Activated CD4-positive, alpha-beta T cell treated with anti-CD3 and anti-CD28 coated beads for 36 hours (primary cell): ENCODE results near the gene HDAC4. TPM values are rescaled to one million over a fixed set of nuclear protein-coding genes. Genes with fewer than 3 reads are reported as not detected.

Experiments
- ATAC-seq: fragments of 200-7000 bp; cut with Tn5 transposase; one replicate; pipeline ENCODE4 v1.10.0; 2021; ENCODE audit warnings: mild to moderate bottlenecking, moderate library complexity
- CTCF ChIA-PET: fragments of 350-600 bp; sonication (Branson Sonifier 250); formaldehyde crosslinking; loops from one replicate; lab custom pipeline; 2021; ENCODE audit warnings: antibody characterized with exemption; lab: Charles Lee
- POLR2A ChIA-PET: fragments of 350-600 bp; sonication (Branson Sonifier 250); formaldehyde crosslinking; loops from one replicate; lab custom pipeline; 2021; ENCODE audit warnings: antibody characterized with exemption, inconsistent platforms; lab: Charles Lee
- DNase-seq: peaks from one replicate; pipeline ENCODE4 v3.0.0-alpha.2; 2020
- H3K27ac Mint-ChIP-seq: one replicate; pipeline ENCODE4 v1.8.0; 2021; ENCODE audit warnings: mixed read lengths
- H3K27me3 Mint-ChIP-seq: one replicate; pipeline ENCODE4 v1.8.0; 2021; ENCODE audit warnings: mixed read lengths
- H3K36me3 Mint-ChIP-seq: one replicate; pipeline ENCODE4 v1.8.0; 2021; ENCODE audit warnings: low read depth, mixed read lengths
- H3K4me1 Mint-ChIP-seq: one replicate; pipeline ENCODE4 v1.8.0; 2021; ENCODE audit warnings: mixed read lengths
- H3K4me3 Mint-ChIP-seq: one replicate; pipeline ENCODE4 v1.8.0; 2021; ENCODE audit warnings: mild to moderate bottlenecking, moderate library complexity, mixed read lengths
- H3K9me3 Mint-ChIP-seq: one replicate; pipeline ENCODE4 v1.8.0; 2021; ENCODE audit warnings: low read depth, mixed read lengths
- intact Hi-C, 2 experiments: fragments of 100-400 bp; cut with DNase I in 1 of 2; cut with micrococcal nuclease in 1 of 2; formaldehyde crosslinking; loops; one replicate each; pipeline versions ENCODE4 v1.14.2 to v1.15.1; 2022 to 2024; cut with DNase I, micrococcal nuclease
- total RNA-seq, 2 experiments: library from RNA; stranded (reverse); gene quantifications; one replicate each; pipeline ENCODE4 v1.2.3, GENCODE V29; 2021

Gene HDAC4
- total RNA-seq, 2 experiments from 2014 or later, result 25.4 to 30.4 TPM

DNA sequence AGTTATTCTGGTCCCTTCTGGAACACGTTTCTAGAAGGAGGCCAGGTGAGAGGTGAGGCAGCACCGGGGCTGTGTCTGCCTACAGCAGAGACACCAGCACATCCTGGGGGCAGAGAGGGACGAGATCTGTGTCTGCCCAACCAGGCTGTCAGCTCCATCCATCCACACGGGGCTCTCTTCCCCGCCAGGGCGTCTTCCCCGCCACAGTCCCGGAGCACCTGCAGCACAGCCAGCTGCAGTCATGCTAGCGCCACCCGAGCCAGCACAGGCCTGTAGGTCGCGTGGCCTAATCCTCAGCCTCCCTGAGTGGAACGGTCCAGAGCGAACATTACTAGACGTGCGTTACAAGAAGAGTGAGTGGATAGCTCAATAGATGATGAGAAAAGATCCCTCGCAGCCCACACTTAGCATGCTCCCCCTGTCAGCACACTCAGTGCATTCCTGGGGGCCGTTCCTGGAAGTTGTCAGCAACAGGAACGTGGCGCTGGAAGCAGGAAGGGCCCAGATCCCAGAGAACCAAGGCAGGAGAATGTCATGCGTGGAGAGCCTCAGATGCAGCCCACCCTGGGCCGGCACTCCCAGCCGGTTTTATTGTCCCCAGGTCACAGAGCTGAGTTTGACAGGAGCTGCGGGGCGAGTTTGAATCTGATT is 374.0 kb downstream of the HDAC4 start:
- Mint-ChIP-seq H3K4me1 (no peaks in the 10 kb centered on the region), H3K4me3 (no peak overlapping the region), H3K36me3 (no peaks in the 10 kb centered on the region), H3K9me3 (no peaks in the 10 kb centered on the region), H3K27ac (no peak overlapping the region), H3K27me3 (peaks cover 3% of the 10 kb centered on the region)
- ChIA-PET CTCF (no interaction called here), POLR2A (no interaction called here)
- DNase-seq (no peak), ATAC-seq (no peak)
- intact Hi-C loops, result no loop called here

DNA sequence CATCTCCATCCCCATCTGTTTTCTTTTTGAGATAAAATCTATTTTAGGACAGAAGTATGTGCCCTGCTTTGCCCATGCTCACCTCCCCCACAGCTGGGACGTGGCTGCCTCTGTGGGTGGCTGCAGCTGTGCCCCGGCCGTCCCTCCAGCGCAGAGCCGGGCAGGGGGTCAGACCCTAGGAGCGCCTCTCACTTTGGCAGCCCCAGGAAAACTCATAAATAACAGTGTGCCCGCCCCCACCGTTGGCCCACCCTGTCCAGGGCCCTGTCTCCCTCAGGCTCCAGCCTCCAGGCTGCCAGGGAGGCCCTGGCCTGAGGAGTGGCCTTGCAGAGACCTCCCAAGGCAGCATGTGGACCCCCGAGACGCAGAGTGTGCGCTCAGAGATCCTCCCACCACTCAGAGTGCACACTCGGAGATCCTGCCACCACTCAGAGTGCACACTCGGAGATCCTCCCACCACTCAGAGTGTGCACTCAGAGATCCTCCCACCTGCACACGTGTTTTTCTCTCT is 374.8 kb downstream of the HDAC4 start:
- Mint-ChIP-seq H3K4me1 (no peaks in the 10 kb centered on the region), H3K36me3 (no peaks in the 10 kb centered on the region), H3K4me3 (no peak overlapping the region), H3K27me3 (peaks cover 3% of the 10 kb centered on the region), H3K27ac (no peak overlapping the region), H3K9me3 (no peaks in the 10 kb centered on the region)
- CTCF ChIA-PET, result no interaction called here
- ATAC-seq (no peak), DNase-seq (no peak)
- POLR2A ChIA-PET, result no interaction called here
- intact Hi-C loops, result no loop called here

DNA sequence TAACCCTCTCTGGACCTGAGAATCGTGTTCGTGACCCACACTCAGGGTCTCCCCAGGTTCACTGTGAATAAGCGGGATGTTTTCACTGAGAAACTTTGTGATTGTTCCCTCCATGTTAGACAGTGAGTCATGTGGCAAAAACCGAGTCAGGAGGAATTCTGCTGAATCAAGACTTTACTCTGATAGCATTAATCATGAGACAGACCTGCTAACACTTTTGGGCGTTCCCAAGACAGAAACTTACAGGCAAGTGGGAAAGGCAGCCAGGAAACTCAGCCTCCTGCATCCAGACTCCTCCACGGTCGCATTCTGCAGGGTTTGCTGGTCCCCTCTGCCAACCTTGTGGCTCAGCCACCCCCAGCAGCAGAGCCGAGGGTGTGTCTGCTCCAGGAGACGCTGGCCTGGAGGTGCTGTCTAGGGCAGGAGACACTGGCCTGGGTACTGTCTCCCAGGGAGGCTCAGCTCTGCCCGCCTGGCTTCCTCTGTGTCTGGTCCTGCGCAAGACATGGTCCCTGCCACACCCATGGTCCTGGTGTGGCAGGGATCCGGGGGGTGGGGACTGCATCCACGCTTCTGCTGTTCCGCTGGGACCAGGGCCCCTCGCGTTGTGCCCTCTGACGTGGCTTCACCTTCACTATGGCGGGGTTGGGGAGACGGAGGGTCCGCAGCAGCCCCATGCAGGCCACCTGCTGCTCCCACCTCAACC is 375.6 kb downstream of the HDAC4 start:
- no peak overlapping the region for H3K27ac Mint-ChIP-seq
- POLR2A ChIA-PET, result no interaction called here
- H3K4me3 Mint-ChIP-seq, result no peak overlapping the region
- no peaks in the 10 kb centered on the region for H3K4me1 Mint-ChIP-seq
- intact Hi-C loops, result no loop called here
- no peaks in the 10 kb centered on the region for H3K9me3 Mint-ChIP-seq
- no peaks in the 10 kb centered on the region for H3K36me3 Mint-ChIP-seq
- CTCF ChIA-PET, result no interaction called here
- ATAC-seq (no peak), DNase-seq (no peak)
- H3K27me3 Mint-ChIP-seq, result peaks cover under 1% of the 10 kb centered on the region

DNA sequence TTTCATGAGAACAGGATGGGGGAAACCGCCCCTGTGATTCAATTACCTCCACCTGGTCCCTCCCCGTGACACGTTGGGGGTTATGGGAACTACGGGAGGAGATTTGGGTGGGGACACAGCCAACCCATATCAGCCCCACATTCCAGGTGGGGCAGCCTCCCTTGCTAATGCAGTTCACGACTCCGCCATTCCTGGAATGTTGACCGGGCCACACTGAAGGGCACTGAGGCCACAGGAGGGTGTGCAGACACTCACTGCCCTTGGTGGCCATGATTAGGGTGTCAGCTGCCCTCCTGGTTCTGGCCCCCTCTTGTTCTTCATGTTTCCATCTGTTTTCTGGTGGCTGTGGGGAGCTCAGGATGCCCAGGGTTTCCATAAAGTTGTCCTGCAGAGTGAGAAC is 376.6 kb downstream of the HDAC4 start:
- H3K36me3 Mint-ChIP-seq, result no peaks in the 10 kb centered on the region
- no peak for DNase-seq
- ChIA-PET CTCF (no interaction called here), POLR2A (no interaction called here)
- intact Hi-C loops, result no loop called here
- ATAC-seq, result no peak
- no peak overlapping the region for H3K27ac Mint-ChIP-seq
- H3K27me3 Mint-ChIP-seq, result peaks cover 5% of the 10 kb centered on the region
- H3K4me3 Mint-ChIP-seq, result no peak overlapping the region
- no peaks in the 10 kb centered on the region for H3K9me3 Mint-ChIP-seq
- H3K4me1 Mint-ChIP-seq, result no peaks in the 10 kb centered on the region

DNA sequence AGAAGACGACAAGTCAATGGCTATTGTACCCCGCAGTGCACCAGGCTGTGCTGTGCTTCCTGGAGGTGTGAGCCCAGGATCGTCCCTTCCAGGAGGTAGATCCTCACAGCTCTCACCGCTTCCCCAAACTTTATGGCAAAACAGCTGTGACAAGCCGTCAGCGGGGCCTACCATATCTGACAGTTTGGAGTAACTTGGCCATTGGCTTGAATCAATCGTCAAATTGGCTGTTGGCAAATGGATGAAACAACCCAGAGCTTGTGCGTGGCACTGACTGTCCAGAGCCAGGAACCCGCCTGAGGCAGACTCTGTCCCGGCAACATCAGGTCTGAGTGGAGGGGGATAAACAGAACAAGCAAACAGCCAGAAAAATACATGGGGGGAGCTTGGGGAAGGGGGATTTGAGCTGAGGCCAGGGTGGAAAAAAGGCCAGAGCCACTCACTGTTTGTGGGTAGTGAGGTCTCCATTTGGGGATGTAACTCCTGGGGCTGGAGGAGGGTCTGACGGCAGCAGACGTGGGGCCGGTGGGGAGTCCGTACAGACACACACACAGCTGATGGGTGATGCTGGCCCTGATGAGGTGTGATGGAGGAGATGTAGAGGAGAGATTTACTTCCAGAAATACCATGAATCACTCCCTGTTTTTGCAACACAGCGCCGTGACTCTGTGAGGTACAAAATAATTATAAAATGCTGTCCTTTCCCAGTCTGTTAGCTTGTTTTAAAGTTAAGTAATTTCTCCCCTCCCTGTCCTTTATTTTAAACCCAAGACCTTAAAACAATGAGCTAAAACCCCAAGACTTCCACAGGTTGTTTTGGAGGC is 378.2 kb downstream of the HDAC4 start:
- no peaks in the 10 kb centered on the region for H3K36me3 Mint-ChIP-seq
- no peaks in the 10 kb centered on the region for H3K4me1 Mint-ChIP-seq
- DNase-seq (no peak), ATAC-seq (no peak)
- POLR2A ChIA-PET, result no interaction called here
- H3K9me3 Mint-ChIP-seq, result no peaks in the 10 kb centered on the region
- no peak overlapping the region for H3K4me3 Mint-ChIP-seq
- H3K27me3 Mint-ChIP-seq, result peaks cover 5% of the 10 kb centered on the region
- CTCF ChIA-PET, result interaction anchor here (0.5 kb wide), 1 partner anchor 868 kb away, joined by 3 read pairs; no protein-coding TSS in a partner anchor
- intact Hi-C loops, result no loop called here
- no peak overlapping the region for H3K27ac Mint-ChIP-seq

DNA sequence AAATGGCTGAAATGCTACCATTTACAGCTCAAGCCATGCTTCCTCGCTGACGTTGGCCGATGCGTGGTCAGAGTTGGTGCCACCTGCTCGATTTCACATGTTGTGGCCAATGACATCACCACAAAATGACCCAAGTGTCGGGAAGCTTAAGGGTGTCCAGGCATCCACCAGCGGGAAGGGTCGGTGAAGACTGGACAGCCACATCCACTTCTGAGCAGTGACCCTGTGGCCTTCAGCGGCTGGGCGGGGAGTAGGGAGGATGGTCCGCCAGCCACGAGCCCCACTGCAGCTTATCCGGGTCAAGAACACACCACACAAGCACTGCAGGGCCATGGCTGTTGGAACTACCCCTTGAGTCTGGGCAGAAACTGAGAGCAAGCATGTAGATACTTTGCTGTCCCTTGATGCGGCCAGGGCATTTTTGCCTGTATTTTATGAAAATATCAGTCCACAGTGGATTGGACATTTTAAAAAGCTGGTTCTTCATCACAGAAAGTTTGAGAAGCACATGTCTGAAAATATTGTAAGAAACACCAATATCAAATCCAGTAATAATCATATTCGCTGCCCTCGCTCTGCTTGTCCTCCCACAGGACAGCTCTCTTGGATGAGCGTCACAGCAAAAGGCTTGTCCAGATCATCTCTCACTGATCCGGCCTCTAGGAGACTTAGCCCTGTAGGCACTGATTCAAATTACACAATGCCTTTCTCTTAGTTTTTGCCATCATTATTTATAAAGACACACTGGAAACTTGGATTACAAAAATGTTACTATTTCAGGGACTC is 379.0 kb downstream of the HDAC4 start:
- CTCF ChIA-PET, result interaction anchor here (0.5 kb wide), 1 partner anchor 83 kb away, joined by 3 read pairs; no protein-coding TSS in a partner anchor
- no peak for DNase-seq
- H3K27ac Mint-ChIP-seq, result no peak overlapping the region

DNA sequence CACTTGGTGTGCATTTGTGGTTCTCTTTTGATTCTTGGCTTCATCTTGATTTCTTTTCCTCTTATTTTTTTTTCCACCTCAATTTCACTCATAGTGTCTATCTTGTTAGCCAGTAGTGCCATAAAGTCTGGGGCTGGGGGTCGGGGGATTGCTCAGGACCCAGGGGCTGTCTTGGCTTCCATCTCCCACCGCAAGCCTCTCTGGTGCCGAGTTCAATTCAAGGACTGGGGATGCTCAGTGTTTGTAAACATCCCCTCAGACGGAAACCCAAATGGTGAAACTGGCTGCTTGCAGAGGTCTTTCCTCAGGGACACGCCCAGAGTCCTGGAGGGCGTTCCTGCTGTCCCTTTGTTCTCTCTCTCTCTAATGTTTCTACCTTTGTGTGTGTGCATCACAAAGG is 379.6 kb downstream of the HDAC4 start:
- Mint-ChIP-seq H3K4me1 (no peaks in the 10 kb centered on the region), H3K4me3 (no peak overlapping the region), H3K9me3 (no peaks in the 10 kb centered on the region), H3K36me3 (no peaks in the 10 kb centered on the region), H3K27me3 (peaks cover 5% of the 10 kb centered on the region), H3K27ac (no peak overlapping the region)
- CTCF ChIA-PET, result no interaction called here
- DNase-seq (no peak), ATAC-seq (no peak)
- intact Hi-C loops, result no loop called here
- POLR2A ChIA-PET, result no interaction called here

More for the DNA sequence above, 379.0 kb downstream of the HDAC4 start:
- H3K27me3 Mint-ChIP-seq, result peaks cover 5% of the 10 kb centered on the region
- no peak for ATAC-seq
- POLR2A ChIA-PET, result no interaction called here
- no peaks in the 10 kb centered on the region for H3K9me3 Mint-ChIP-seq
- H3K4me1 Mint-ChIP-seq, result no peaks in the 10 kb centered on the region
- H3K36me3 Mint-ChIP-seq, result no peaks in the 10 kb centered on the region
- intact Hi-C loops, result no loop called here
- no peak overlapping the region for H3K4me3 Mint-ChIP-seq

DNA sequence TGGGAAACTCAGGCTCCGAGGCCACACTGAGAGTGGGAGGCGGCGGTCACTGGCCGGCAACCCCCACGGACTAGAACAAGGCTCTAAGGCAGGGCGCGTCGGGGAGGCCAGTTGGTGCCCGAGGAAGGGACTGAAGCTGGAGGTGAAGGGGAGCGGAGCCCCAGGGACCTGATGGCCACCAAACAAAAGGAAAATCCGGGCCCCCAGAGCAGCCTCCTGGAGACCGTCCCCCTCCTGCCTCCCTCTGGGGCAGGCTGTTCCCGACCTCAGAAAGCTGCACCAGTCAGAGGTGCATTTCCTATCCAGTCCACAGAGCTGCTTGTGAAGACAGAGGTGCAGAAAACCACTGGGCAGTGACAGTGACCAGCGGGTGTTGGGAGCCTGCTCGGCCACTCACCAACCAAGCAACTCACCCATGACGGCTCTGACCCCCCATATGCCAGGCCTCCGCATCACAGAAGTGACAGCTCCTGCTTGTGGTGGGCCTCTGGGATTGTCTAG is 380.2 kb downstream of the HDAC4 start:
- H3K36me3 Mint-ChIP-seq, result no peaks in the 10 kb centered on the region
- H3K27ac Mint-ChIP-seq, result no peak overlapping the region
- H3K27me3 Mint-ChIP-seq, result peaks cover 8% of the 10 kb centered on the region
- DNase-seq, result no peak
- H3K4me1 Mint-ChIP-seq, result no peaks in the 10 kb centered on the region
- H3K9me3 Mint-ChIP-seq, result no peaks in the 10 kb centered on the region
- POLR2A ChIA-PET, result no interaction called here
- no peak overlapping the region for H3K4me3 Mint-ChIP-seq
- CTCF ChIA-PET, result no interaction called here
- ATAC-seq, result no peak
- intact Hi-C loops, result no loop called here

DNA sequence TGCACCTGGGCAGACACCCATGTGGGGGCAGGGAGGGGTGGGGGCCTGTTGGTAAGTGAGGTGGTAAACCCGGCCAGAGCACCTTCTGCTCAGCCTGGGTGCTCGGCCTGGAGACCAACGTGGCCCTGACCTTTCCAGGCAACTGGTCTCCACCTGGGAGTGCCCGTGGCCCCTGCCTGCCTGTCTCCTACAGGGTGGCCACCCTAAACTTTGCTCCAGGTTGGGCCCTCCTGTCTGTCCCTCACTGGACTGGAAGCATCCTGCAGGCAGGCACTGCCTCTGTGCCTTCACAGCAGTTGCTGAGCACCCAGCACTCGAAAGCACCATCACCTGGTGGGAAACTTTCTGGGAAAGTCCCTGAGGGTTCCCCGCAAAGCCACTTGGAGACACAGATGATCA is 381.6 kb downstream of the HDAC4 start:
- POLR2A ChIA-PET, result no interaction called here
- CTCF ChIA-PET, result no interaction called here
- no peaks in the 10 kb centered on the region for H3K9me3 Mint-ChIP-seq
- no peaks in the 10 kb centered on the region for H3K36me3 Mint-ChIP-seq
- intact Hi-C loops, result no loop called here
- H3K4me3 Mint-ChIP-seq, result no peak overlapping the region
- DNase-seq (no peak), ATAC-seq (no peak)
- no peak overlapping the region for H3K27ac Mint-ChIP-seq
- H3K4me1 Mint-ChIP-seq, result no peaks in the 10 kb centered on the region
- H3K27me3 Mint-ChIP-seq, result peaks cover 8% of the 10 kb centered on the region

DNA sequence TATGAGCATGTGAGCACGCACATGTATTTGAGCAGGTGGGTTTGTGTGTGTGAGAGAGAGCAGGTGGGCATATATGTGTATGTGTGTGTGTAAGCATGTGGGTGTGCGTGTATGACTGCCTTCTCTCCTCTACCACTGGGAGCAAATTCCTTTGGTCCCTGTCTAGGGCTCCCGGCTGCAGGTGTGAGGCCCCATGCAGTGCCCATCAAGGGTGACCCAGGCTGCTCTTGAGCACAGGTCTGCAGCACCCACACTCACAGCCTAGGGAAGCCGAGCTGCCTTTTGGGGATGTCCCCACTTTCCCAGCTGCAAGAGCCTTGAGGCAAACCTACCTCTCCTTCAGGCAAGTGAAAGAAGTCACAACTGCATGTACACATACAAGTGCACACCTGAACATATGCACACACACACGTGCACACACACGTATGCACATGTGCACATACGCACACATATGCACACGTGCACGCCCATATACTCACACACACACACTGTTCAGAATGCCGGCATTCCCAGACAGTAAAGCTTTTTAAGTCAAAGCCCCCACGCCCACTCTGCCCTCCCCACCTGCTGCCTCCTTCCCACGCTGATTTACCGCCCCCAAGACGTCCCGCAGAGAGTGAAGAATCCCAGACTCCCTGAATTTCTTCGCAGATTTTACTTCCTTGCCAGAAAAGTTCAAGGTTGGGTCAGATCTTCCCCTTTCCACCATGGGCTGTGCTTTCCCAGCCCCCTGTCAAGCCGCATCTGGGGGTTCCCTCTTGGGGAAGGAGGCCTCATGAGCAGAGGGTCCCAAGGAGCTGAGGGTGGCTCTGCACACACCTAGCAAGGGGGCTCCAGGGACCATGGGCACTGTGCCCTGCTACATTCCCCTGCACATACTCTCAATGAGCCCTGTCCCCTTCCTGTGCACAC is 382.3 kb downstream of the HDAC4 start:
- intact Hi-C loops, result no loop called here
- ChIA-PET CTCF (no interaction called here), POLR2A (no interaction called here)
- no peak overlapping the region for H3K4me3 Mint-ChIP-seq
- H3K27me3 Mint-ChIP-seq, result peaks cover 8% of the 10 kb centered on the region
- no peak overlapping the region for H3K27ac Mint-ChIP-seq
- H3K36me3 Mint-ChIP-seq, result no peaks in the 10 kb centered on the region
- no peak for ATAC-seq
- H3K4me1 Mint-ChIP-seq, result no peaks in the 10 kb centered on the region
- no peak for DNase-seq
- no peaks in the 10 kb centered on the region for H3K9me3 Mint-ChIP-seq
